H1 (cell line): Measurements from ENCODE around the gene LAMTOR3. TPM values are rescaled to one million over a fixed set of nuclear protein-coding genes. Genes with fewer than 3 reads are reported as not detected.

Experiments
- CTCF ChIA-PET: fragments of 300-600 bp; sonication (Branson Sonifier 250); formaldehyde crosslinking; loops from one replicate; lab custom pipeline; 2021; ENCODE audit not compliant: partially characterized antibody; lab: Charles Lee
- POLR2A ChIA-PET: fragments of 300-600 bp; sonication (Branson Sonifier 250); formaldehyde crosslinking; loops from one replicate; lab custom pipeline; 2021; ENCODE audit warnings: inconsistent platforms; ENCODE audit not compliant: partially characterized antibody; lab: Charles Lee
- DNase-seq, 2 experiments: peaks; one replicate each; pipeline versions ENCODE4 v3.0.0 to v3.0.0-alpha.2; 2010 to 2022; ENCODE audit warnings: low spot score in 2 of 2, low read depth in 1 of 2, mixed read lengths in 1 of 2
- FAIRE-seq: peaks from 2 replicates; lab custom pipeline; 2011; peaks lifted over from hg19 to GRCh38; lab: Jason Lieb, UNC
- H2AFZ ChIP-seq: 2 replicates; pipeline ENCODE4 v1.8.1; 2012; ENCODE audit warnings: low read length, inconsistent platforms
- H2AK5ac ChIP-seq: 2 replicates; pipeline ENCODE4 v1.6.1; 2013; ENCODE audit warnings: low read depth, low read length
- H2BK120ac ChIP-seq: replicated peaks from 2 replicates; pipeline ENCODE3; 2013; ENCODE audit warnings: low read depth, low read length, inconsistent platforms
- H2BK12ac ChIP-seq: 2 replicates; pipeline ENCODE4 v1.6.1; 2013; ENCODE audit warnings: low read depth, low read length
- H2BK15ac ChIP-seq: 2 replicates; pipeline ENCODE4 v1.6.1; 2013; ENCODE audit warnings: low read length
- H2BK20ac ChIP-seq: 2 replicates; pipeline ENCODE4 v1.6.1; 2013; ENCODE audit warnings: low read length
- H2BK5ac ChIP-seq: 2 replicates; pipeline ENCODE4 v1.6.1; 2013; ENCODE audit warnings: low read depth, low read length
- H3K14ac ChIP-seq: 2 replicates; pipeline ENCODE4 v1.6.1; 2013; ENCODE audit warnings: inconsistent platforms; ENCODE audit not compliant: insufficient read length
- H3K18ac ChIP-seq: 2 replicates; pipeline ENCODE4 v1.6.1; 2013; ENCODE audit warnings: low read length; ENCODE audit errors: extremely low read depth
- H3K23ac ChIP-seq: 2 replicates; pipeline ENCODE4 v1.6.1; 2013; ENCODE audit warnings: inconsistent platforms; ENCODE audit not compliant: insufficient read length
- H3K23me2 ChIP-seq: 2 replicates; pipeline ENCODE4 v1.6.1; 2013; ENCODE audit warnings: low read depth, low read length
- H3K27ac ChIP-seq: 2 replicates; pipeline ENCODE4 v1.6.1; 2011; ENCODE audit warnings: low read depth, low read length, inconsistent platforms
- H3K27me3 ChIP-seq, 4 experiments: replicated peaks in 1 of 4; 1 replicate in 1 of 4; 2 replicates in 3 of 4; pipeline versions ENCODE4 v1.6.1 to v1.8.1; 2011 to 2013; ENCODE audit warnings: low read length in 3 of 4, mild to moderate bottlenecking in 3 of 4, inconsistent platforms in 2 of 4, mixed read lengths in 2 of 4, moderate library complexity in 1 of 4; ENCODE audit not compliant: control insufficient read depth in 3 of 4, insufficient read depth in 3 of 4; ENCODE audit errors: extremely low read depth in 1 of 4
- H3K36me3 ChIP-seq, 4 experiments: 2 replicates each; pipeline versions ENCODE4 v1.6.1 to v1.8.1; 2011 to 2013; ENCODE audit warnings: mild to moderate bottlenecking in 4 of 4, low read length in 3 of 4, moderate library complexity in 2 of 4, control low read depth in 1 of 4, inconsistent platforms in 1 of 4; ENCODE audit not compliant: insufficient read depth in 4 of 4, control insufficient read depth in 2 of 4
- H3K4ac ChIP-seq: replicated peaks from 2 replicates; pipeline ENCODE3; 2013; ENCODE audit warnings: low read length, low read depth, mixed read lengths, inconsistent platforms; ENCODE audit not compliant: insufficient read length
- H3K4me1 ChIP-seq, 4 experiments: replicated peaks in 1 of 4; 1 replicate in 1 of 4; 2 replicates in 3 of 4; pipeline versions ENCODE4 v1.6.1 to v1.8.1; 2011 to 2013; ENCODE audit warnings: low read length in 3 of 4, inconsistent platforms in 2 of 4, mixed read lengths in 1 of 4; ENCODE audit not compliant: insufficient read depth in 4 of 4, control insufficient read depth in 3 of 4
- H3K4me2 ChIP-seq, 2 experiments: 2 replicates each; pipeline versions ENCODE4 v1.6.1 to v1.8.1; 2011 to 2013; ENCODE audit warnings: low read depth in 2 of 2, low read length in 2 of 2, control low read depth in 1 of 2, inconsistent platforms in 1 of 2, mild to moderate bottlenecking in 1 of 2; ENCODE audit not compliant: insufficient read depth in 1 of 2
- H3K4me3 ChIP-seq, 4 experiments: fragments of 200-600, 300-600 bp in 1 of 4; sonication (generic), shearing (Covaris generic), sonication (Bioruptor Twin) in 1 of 4; 2 replicates each; pipeline versions ENCODE4 v1.5.1 to v1.8.1; 2011 to 2016; ENCODE audit warnings: low read length in 4 of 4, low read depth in 3 of 4, control low read depth in 2 of 4, inconsistent platforms in 2 of 4, mild to moderate bottlenecking in 2 of 4, mixed read lengths in 1 of 4, moderate library complexity in 1 of 4; ENCODE audit not compliant: insufficient read depth in 2 of 4; ENCODE audit errors: extremely low read depth in 1 of 4
- H3K56ac ChIP-seq: replicated peaks from 2 replicates; pipeline ENCODE3; 2013; ENCODE audit warnings: low read depth, mild to moderate bottlenecking, mixed read lengths, low read length, inconsistent platforms; ENCODE audit not compliant: insufficient read length
- H3K79me1 ChIP-seq: 2 replicates; pipeline ENCODE4 v1.6.1; 2013; ENCODE audit warnings: low read depth, low read length, control low read depth
- H3K79me2 ChIP-seq, 2 experiments: 2 replicates each; pipeline versions ENCODE4 v1.6.1 to v1.8.1; 2012 to 2013; ENCODE audit warnings: low read length in 2 of 2, mild to moderate bottlenecking in 2 of 2, inconsistent platforms in 1 of 2; ENCODE audit not compliant: insufficient read depth in 2 of 2, control insufficient read depth in 1 of 2
- H3K9ac ChIP-seq, 4 experiments: replicated peaks in 1 of 4; 1 replicate in 1 of 4; 2 replicates in 3 of 4; pipeline versions ENCODE4 v1.6.1 to v1.8.1; 2011 to 2013; ENCODE audit warnings: low read depth in 3 of 4, low read length in 3 of 4, control low read depth in 2 of 4, mild to moderate bottlenecking in 2 of 4, moderate library complexity in 2 of 4, inconsistent platforms in 1 of 4; ENCODE audit errors: extremely low read depth in 1 of 4
- H3K9me3 ChIP-seq, 2 experiments: 2 replicates each; pipeline versions ENCODE4 v1.6.1 to v1.8.1; 2012 to 2013; ENCODE audit warnings: mild to moderate bottlenecking in 2 of 2, moderate library complexity in 2 of 2, control low read depth in 1 of 2, inconsistent platforms in 1 of 2, low read depth in 1 of 2, low read length in 1 of 2, mixed read lengths in 1 of 2; ENCODE audit not compliant: insufficient read depth in 2 of 2
- H4K20me1 ChIP-seq, 2 experiments: replicated peaks in 1 of 2; 2 replicates each; pipeline versions ENCODE3 to v1.8.1; 2011 to 2013; ENCODE audit warnings: inconsistent platforms in 2 of 2, low read length in 2 of 2, mild to moderate bottlenecking in 1 of 2; ENCODE audit not compliant: insufficient read depth in 2 of 2, control insufficient read depth in 1 of 2
- H4K5ac ChIP-seq: 2 replicates; pipeline ENCODE4 v1.6.1; 2013; ENCODE audit warnings: low read length, low read depth, mixed read lengths, inconsistent platforms; ENCODE audit not compliant: insufficient read length
- H4K8ac ChIP-seq: 2 replicates; pipeline ENCODE4 v1.8.0; 2013; ENCODE audit warnings: mild to moderate bottlenecking, moderate library complexity, low read length, inconsistent platforms; ENCODE audit not compliant: insufficient read depth; ENCODE audit errors: extremely low read depth
- H4K91ac ChIP-seq: replicated peaks from 2 replicates; pipeline ENCODE3; 2013; ENCODE audit warnings: low read length, mixed read lengths, inconsistent platforms; ENCODE audit not compliant: insufficient read length
- CREB1 ChIP-seq: IDR thresholded peaks from 2 replicates; pipeline ENCODE4 v1.6.1; 2012; ENCODE audit warnings: inconsistent platforms
- MAFK ChIP-seq: IDR thresholded peaks from 2 replicates; pipeline ENCODE4 v1.6.1; 2012; ENCODE audit warnings: low read depth, mild to moderate bottlenecking, improper control_type of control experiment, low read length
- polyA plus RNA-seq, 7 experiments: library from polyadenylated mRNA; depleted of rRNA in 3 of 7; stranded (reverse) in 5 of 7; unstranded in 2 of 7; fragments of >200 nt in 5 of 7; fragments of 200-250 nt in 2 of 7; gene quantifications; 1 replicate in 5 of 7; 2 replicates in 1 of 7; 4 replicates in 1 of 7; pipeline versions ENCODE4 v1.2.1 to v1.2.3, GENCODE V29; 2011 to 2013; ENCODE audit warnings: missing spikeins in 2 of 7, mixed read lengths in 2 of 7
- total RNA-seq: library from RNA; stranded (reverse); fragmentation: NEBNext Ultra II Directional; extraction: Animal tissue kit (Norgen Biotek cat#: 25700); gene quantifications from 2 replicates; pipeline ENCODE4 v1.2.1, GENCODE V29; 2021

Gene LAMTOR3
- total and polyA plus RNA-seq, 2 of the 8 experiments (the other 6 are each of a cell fraction or from before 2014, with no cell fraction given), result 25.1 to 34.4 TPM

DNA sequence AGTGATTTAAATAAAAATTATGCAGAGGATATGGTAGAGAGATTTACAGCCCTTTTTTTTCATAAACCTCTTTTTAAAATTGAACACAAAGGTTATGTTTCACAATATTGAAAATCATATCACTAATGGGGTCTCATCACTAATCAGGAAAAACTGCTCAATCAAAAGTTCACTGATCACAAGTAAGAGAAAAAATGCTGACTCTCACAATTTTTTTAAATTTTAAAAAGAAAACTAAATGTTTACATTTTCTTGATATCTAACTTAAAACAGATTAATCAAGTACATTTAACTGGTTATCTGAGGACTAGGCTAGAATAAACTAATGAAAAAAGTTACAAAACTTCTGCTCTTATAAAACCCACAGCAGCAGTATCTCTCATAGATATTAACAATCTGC lies 8.5 kb downstream of the LAMTOR3 start:
- FAIRE-seq, result no peak

More for the DNA sequence above, 8.5 kb downstream of the LAMTOR3 start:
- TF ChIP-seq MAFK (peak; percentile 30; the same call in 1 of the 2 replicates), CREB1 (no peak)
- Histone ChIP-seq H3K4me1 (no peaks in the 10 kb centered on the region), H2BK5ac (no peak overlapping the region), H3K23me2 (no peaks in the 10 kb centered on the region), H2AK5ac (no peak overlapping the region), H3K9me3 (no peaks in the 10 kb centered on the region), H3K36me3 (peaks cover 0 to 17% (median 2%) of the 10 kb centered on the region in 4 experiments; a peak in 4 of 8 replicates), H3K4me3 (no peak overlapping the region), H3K4me2 (no peak overlapping the region), H2BK120ac (no peak overlapping the region), H4K91ac (no peak overlapping the region), H3K79me2 (peaks cover 0 to 13% of the 10 kb centered on the region in 2 experiments; a peak in 2 of 4 replicates), H4K8ac (no peak overlapping the region), H3K4ac (no peak overlapping the region), H3K23ac (no peak overlapping the region), H3K9ac (no peak overlapping the region), H3K14ac (no peak overlapping the region), H3K27ac (no peak overlapping the region), H2AFZ (no peak overlapping the region), H3K18ac (no peak overlapping the region), H4K20me1 (peaks cover 2 to 4% of the 10 kb centered on the region in 2 experiments), H3K79me1 (no peaks in the 10 kb centered on the region), H4K5ac (no peak overlapping the region), H3K56ac (no peak overlapping the region), H2BK20ac (no peak overlapping the region), H3K27me3 (no peaks in the 10 kb centered on the region), H2BK15ac (no peak overlapping the region), H2BK12ac (no peak overlapping the region)
- no peak for DNase-seq
- POLR2A ChIA-PET, result no interaction called here
- CTCF ChIA-PET, result interaction anchor here (1.0 to 2.7 kb wide), 4 partner anchors 34 to 77 kb away, joined by 3 to 13 read pairs (median 6); partner anchors contain the start of gene DNAJB14
